Measurements from ENCODE around the gene TBC1D7. TPM values are rescaled to one million over a fixed set of nuclear protein-coding genes. Genes with fewer than 3 reads are reported as not detected.

Gene TBC1D7
- total RNA-seq, 1 donor from 2014 or later = 17.0 TPM

DNA sequence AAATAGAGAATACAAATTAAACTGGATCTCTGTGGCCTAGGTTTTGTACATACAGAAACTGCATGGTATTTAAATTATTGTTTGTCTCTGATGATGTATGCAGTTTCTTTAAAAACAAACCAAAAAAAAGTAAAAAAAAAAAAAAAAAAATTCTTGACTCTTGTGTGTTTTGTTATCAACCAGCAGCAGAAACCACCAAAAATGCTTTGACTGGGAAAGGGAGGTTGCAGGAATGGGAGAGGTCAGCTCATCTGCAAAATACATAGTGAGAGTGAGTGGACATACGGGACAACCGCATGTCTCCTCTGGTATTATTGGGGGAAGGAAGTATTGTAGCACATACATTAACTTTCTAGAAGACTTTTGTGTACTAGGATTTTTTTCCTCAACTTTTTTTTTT is 38.0 kb downstream of the TBC1D7 start:
- DNase-seq = no peak

DNA sequence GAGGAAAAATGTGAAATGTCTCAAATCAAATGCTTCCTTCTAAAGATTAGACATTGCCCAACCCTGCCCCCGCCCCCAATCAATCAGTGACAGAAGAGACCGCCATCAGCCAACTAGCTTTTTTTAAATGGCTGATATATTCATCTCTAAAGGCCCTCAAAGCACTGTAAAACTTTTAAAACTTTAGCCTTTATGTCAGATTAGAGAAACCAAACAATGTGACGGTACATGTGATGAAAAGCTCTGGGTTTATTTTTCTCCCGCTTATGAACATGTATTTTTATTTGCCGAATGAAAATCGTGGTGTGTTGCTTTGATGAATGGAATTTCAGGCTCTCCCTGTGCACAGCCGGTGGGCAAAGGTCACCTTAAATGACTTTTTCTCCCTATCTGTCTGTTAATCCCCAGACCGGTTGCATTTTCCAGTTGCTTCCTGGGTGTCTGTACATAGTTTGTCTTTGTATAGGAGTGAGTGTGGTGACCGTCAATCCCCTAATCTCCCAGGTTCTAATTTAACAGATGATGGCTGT is 38.5 kb downstream of the TBC1D7 start:
- no peak for DNase-seq

DNA sequence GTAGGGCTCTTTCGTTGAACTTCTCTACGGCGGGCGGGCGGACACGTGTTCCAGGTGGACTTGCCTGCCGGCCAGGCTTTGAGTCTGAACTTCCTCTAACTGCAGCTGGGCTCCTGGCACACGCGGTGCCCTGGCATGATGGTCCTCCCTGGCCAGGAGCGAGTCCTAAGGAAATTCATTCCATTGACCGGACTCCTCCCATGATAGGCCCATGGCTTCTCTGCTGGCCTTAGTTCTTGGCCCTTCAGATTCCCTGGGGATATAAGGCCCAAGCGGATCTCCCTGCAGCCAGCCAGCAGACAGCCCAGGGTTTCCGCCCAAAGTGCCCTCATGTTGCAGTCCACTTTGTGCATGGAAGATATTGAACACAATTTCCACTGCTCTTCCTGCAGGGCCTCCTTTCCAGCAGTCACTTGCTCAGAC is 39.4 kb downstream of the TBC1D7 start:
- no peak for DNase-seq

DNA sequence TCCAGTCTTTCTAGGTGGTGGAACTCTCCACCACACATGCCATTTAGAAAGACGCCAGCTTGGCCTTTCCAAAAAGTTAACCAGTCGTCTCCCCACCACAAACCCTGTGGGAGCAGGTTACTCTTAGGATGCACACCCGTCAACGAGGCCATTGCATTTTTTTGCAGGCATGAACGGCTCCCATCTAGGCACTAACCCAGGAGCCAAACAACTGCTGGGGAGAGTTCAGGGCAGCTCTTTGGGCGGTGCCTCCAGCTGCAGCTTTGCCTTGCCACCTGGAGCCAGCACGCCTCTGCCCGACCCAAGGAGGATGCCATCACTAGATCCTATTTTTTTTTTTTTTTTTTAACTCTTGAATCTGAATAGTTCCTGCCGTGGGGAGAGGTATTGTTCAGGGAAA is 39.9 kb downstream of the TBC1D7 start:
- no peak for DNase-seq

DNA sequence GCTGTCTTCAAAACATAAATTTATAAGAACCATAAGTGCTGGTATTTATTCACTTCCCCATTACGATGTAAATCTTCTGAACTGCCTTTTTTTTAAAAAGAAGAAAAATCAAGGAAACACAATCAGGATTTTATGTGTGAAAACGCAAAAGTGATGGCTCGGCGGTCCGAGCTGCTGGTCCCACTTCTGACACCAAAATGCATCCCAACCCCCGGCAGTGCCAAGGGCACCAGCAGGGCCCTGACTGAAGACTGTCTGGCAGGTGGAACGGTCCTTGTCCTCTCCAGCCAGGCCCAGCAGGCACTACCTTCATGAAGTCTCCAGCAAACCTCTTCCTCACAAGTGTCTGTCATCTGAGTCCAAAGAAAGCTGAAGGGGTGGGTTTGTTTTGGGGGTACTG is 41.2 kb downstream of the TBC1D7 start:
- DNase-seq = no peak

DNA sequence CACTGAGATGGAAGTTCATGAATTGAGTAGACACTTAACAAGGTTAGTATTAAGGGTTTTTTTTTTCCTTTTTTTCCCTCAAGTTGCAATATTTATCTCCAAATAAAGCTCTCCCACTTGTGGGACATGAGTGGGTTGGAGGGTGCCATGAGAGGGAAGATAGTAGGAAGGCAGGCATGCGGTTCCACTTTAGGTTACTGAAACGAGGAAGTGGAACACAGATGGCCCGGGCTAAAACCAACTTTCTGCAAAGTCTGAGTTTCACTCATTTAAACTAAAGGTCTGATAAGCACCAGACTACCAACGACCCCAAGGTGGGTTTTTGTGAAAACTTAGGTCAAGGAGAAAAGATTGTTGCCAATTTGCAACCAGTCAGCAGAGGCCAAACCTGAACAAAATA is 42.2 kb downstream of the TBC1D7 start:
- DNase-seq = no peak

DNA sequence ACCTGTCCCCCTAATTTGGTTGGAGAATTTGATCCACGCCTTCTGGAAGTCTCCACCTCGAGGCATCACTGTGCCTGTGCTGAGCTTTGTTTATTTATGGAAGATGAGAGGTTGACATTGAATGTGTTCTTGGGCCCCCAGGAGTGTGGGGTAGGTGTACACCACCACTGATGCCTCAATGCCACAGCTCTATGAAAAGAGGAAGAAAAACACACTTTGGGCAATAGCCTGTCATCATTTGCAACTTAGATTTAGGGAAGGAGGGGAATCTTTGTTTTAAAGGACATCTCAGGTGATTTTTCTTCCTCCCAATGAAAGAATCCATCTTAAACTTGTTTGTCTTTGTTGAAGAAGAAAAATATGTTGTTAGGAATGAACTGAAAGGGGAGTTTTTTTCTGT is 42.6 kb downstream of the TBC1D7 start:
- no peak for DNase-seq

DNA sequence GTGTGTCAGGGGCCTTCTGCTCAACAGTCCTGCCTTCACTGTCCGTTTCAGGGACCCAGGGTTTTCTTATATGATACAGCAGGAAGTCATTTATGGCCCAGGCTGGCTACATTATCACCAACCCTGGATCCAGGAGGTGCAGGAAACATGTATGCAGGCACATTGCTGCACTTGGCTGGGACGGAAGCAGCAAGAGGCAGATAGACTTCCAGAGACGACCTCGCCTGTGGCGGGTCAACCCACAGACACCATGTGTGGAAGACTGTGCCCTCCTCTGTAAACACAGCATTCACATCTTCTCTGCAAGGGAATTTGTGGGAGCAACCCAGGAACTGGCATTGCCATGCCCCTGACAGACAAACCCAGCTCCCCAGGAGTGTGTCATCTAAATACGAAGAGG is 43.7 kb downstream of the TBC1D7 start:
- no peak for DNase-seq

DNA sequence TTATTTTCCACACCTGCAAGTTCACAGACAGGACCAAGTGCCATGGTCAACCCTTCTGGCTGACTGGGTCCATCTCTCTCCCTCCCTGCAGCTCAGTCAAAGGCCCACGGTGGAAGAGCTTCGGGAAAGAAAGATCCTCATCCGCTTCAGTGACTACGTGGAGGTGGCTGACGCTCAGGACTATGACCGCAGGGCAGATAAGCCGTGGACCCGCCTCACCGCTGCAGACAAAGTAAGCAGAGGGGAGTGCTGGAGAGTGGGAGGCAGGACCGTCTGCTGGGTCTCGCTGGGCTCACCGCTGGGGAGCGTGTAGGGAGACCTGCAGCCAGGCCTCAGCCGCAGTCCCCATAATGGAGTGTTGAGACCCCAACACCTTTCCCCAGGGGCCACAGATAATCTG is 45.0 kb downstream of the TBC1D7 start:
- no peak for DNase-seq

DNA sequence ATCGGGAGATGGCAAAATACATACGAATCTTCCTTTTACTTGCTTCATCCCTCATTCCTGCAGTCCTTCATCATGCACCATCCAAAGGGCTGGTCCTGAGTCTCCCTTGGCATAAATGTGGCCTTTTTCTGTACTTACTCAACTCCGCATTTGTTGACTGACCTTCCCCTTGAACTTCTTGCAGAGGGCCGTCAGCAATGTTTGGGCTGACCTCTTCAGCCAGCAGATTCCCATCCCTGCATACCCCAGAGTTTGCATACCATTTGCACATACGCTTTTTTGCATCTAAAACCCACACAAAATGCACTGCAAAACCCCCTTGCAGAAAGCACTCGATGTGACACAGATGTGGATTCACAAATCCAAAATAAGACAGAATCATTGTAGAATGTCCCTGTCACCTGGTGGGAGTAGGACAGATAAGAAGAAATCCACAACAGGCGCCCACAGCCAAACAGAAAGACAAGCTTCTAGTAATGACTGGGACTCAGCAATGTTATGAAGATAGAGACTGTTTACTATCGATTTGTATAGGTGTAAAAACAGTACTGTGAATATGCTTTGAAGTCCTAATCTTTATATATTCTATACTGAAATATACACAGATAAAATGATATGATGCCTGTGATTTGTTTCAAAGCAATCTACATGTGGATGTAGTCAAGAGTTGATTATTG is 45.8 kb downstream of the TBC1D7 start:
- no peak for DNase-seq

DNA sequence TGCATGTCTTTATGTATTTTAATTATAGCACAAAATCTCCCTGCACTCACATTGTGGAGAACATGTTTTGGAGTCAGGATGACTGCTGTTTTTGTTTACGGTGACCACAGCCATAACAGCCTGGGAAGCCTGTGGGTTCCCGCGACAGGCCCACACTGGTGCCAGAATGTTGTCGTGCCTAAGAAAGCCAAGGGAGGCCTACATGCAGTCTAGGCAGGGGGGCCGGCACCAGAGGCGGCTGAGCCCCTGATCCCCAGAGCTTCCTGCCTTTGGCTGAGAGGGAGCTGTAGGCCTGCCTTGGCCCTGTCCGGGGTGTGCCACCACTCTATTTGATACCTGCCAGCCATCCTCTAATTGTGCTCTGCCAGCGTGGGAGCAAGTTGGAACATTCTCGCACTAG is 46.7 kb downstream of the TBC1D7 start:
- DNase-seq = no peak

DNA sequence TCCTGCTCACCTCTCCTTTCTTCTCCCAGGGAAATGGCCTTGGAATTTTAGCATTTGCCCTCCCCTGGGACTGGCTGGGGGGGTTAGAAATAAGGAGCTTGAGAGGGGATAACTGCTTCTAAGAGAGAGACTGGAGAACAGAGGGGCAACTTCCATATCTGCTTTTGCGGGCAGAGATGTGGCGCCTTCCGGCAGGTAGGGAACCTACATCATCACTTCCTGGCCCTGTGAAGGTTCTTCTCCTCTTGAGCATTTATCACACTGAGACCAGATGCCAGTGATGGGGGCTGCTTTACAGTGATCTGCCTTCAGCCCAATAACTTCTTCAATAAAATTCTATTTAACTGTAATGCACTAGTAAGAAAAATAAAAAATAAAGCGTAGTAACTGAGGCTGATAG is 48.1 kb downstream of the TBC1D7 start:
- DNase-seq = no peak

DNA sequence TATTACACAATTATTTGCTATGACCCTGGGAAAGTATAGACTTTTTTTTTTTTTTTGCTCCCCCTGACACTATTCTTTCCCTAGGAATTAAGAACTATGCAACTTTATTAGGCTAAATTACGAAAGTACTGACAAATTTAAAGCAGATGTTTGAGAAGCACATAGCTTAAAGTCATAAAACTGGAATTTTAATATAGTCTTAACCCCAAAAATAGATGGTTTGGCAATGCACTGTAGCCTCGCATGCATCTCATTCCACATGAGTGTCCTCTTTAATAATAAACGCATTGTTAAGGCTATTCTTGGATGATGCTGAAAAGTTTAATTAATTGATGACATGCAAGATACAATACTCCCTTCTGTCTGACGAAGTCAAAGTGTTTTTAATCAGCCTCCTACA is 49.3 kb downstream of the TBC1D7 start:
- DNase-seq = no peak

DNA sequence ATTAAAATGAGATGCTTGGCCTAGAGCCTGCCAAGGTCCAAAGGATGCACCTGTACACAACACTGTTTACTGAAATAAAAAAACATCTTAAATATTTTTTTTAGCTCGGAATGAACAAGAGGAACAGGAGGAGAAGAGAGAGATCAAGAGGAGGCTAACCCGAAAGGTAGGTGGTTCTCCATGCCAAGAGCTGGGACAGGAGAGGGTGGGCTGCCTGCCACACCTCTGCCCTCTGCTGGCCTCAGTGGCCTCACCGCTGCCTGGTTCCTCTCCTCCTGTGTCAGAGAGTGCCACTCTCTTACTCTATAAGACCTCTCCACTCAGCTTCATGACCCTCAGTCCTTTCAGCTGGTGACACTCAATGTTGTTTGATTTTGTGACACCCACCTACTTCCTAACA is 50.2 kb downstream of the TBC1D7 start:
- no peak for DNase-seq

DNA sequence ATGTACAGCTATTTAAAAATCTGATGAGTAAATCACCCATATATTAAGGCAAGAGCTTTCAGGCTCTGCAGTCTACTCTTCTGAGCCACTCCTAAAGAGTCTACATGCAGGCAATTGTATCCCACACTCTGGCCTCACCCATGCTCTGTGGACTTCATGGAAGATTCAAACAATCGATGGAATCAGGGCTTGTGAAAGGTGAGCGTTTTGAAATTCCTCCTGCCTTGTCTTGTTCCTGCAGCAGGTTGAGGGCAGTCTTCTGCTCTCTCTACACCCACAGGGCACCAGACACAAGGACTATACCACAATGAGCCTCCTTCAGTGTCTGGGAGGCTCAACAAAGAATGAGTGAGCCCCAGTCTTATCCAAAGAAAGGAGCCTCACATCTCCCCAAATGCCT is 51.1 kb downstream of the TBC1D7 start:
- DNase-seq = no peak

DNA sequence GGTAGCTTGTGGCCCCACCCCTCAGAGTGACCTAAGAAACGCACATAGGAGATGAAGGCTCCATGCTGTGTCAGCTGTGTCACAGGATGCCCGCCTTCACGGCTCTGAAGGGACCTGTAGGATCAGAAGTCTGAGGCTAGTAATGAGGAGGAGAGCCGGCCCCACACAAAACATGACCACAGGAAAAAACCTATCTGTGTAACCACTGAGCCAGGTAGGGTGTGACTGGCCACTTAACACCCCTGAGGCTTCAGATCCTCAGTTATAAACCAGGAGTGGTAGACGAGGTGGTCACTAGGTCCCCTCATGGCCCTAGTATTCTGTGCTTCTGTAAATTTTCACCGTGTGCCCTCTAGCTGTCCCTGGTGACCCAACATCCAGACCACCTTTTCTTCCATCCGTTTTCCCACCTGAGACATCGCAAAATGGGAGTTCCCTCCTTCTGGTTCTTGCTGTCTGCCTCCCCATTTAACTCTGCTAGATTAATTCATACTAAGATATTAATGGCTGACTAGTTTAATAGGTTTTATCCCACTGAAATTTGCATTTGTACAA is 52.8 kb downstream of the TBC1D7 start:
- DNase-seq = no peak

DNA sequence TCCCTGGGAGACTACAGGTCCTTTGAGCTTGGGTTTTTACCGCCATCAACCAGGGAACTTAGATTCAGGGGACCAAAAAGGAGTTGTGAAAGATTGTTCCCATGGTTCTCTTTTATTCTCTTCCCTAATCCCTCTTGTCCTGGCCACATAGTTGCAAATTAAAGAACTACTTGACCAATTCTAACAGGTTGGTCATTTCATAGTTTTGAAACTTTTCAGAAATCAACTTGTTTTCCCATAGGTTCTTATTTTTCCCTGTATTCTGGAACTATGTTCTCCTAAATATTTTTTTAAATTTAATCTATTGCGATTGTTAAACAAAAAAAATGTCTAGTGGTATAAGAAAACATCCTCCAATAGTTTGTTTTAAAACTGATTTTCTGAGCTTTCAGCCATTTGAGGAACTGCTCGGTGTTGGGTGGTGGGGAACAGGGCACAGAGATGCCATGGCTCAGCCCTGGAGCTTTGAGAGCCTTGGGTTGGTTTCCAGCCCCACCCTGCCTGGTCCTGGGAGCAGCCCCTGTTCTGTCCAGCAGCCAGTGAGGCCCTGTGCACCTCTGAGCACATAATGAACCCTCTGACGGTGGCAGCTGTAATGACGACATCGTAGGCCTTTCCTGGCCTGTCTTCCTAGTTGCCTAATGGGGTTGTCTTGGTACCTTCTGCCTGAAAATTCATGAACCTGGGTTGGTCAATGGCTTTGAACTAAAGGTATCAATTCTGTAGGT is 53.5 kb downstream of the TBC1D7 start:
- DNase-seq = no peak

DNA sequence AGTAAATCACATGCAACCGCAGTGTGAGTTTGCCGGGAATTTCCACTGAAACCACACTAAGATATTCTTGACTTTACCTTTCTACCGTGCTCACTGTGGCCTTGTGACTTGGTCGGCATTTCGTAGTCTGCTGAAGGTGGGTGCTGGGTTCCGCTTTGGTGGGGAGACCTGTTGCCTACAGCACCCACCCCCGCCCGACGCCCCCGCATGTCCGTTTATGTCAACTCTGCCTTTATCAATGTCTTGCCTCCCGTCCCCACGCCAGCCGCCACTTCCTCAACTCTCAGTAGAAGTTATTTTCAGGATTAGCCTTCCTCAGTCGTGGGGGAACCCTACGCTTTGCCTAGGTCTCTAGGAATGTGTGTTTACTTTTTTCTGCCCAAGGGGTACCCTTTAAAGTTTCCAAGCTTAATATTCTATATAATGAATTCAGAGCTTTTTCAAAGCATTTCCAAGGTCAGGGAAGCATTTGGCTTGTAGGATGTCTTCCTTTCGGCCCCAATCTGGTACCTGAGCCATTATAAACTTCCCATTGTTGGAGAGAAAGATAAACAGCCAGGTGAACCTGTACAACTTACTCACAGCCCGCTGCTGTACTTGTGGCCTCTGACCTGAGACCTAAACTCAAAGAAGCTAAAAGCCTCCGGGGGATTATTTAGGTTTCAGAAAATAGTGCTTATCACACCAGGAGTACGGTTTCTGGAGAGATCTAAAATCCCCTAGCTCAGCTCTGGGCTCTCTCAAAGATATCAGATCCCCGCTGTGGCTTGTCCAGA is 54.2 kb downstream of the TBC1D7 start:
- no peak for DNase-seq

DNA sequence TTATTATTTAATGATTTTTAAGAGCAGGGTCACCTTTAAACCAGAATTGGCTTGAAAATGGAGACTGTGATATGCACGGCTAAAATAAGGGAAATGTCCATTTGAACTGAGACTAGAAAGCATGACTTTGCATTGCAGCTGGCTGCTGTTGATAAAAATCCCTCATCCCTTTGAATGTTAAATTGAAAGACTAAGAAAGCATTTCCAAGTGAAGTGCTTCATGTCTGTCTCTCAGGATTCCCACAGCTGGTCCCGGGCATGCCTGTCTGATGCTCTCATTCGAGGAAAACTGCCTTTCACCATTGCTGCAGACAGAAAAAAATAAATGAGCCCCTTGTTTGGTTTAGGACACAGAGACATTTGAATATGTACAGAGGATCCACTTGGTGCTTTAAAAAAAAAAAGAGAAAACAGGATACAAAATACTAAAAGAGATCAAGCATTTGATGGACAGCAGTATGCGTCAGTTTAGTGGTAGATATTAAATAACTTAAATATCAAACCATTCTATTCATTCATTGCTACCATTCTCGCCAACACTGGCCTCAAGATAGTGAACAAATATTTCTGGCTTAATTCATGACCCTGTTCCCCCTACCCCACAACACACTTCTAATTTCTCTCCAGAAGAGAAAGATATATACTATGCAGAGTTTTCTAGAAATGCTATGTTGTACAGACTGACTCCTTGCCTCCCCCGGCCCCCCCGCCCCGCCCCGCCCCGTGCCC is 55.0 kb downstream of the TBC1D7 start:
- DNase-seq = peak; percentile 21

DNA sequence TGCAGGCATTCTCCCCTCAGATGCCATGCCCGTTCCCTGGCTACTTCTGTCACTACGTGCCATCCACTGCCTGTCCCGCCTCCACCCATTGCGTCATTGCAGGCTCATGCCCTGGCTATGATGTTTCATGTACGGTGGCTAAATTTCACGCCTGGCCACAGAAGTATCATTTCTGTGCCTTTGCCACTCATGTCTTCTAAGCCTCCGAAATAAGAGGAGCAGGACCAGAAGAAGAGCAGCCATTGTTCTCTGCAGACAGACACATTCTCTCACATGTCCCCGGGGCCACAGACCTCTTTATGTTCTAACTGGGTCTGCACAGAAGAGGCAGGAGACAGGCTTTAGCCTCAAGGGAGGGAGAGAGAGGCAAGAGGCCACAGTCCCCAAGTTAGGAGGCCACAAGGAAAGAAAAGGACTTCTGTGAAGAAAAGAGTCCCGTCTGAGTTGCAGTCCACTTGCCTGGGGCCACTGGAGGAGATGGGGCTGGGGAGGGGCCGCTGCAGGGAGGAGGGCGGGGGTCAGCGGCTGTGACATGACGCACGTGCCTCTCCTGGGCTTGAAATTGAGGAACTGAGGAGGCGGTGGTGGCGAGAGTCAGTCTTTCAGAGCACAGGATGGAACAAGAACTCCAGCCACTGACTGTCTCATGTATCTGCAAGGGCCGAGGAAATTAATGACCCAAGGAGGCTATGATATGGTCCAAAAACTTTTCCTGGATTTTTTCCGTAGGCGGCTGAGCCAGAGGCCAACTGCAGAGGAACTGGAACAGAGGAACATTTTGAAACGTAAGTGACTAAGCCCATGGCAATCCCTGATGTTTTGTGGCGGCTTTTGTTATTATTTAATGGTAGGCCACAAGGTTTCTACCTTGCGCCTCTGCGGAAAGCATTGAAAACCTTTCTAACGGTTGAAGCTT is 55.9 kb downstream of the TBC1D7 start:
- DNase-seq = no peak

DNA sequence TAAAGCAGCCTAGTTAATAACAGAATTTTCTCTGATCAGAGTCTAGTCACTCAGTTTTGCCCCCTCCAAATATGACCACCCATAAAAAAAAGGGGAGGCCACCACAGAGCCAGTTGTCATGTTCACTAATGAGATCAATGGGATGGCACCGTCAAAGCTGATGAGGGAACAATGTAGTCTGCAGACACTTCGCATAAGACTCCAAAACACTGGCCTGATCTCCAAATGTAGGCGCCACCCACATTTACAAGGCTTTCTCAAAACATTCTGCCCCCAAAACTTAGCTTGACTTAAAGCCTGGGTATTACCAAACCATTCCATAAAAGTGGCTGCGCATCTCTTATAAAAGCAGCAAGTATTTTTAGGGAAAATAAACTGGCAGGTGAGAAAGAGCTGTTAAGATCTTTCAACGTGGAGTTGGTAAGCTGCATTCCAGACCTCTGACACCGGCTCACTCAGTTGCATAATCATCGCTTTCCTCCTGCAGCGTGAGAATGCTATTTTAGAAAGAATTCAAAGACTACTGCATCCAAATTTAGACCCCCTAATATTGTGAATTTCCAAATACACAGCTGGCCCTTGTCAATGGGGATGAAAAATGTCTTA is 59.3 kb downstream of the TBC1D7 start:
- DNase-seq = no peak
